MM.1S (cell line): ENCODE results near the gene KIAA1958.

Source experiments
- DNase-seq: peaks from one replicate; pipeline ENCODE4 v3.0.0-alpha.2; 2015
- H2AFZ ChIP-seq: fragments of 300-600 bp; sonication (generic); 2 replicates; pipeline ENCODE4 v1.6.0; 2016; ENCODE audit warnings: antibody characterized with exemption, low read length
- H3F3A ChIP-seq: fragments of 300-600 bp; sonication (generic); 2 replicates; pipeline ENCODE4 v1.6.1; 2016; ENCODE audit warnings: mild to moderate bottlenecking, antibody characterized with exemption, low read length, moderate library complexity, mixed read lengths; ENCODE audit not compliant: insufficient read depth
- H3K27ac ChIP-seq: fragments of 300-600 bp; sonication (generic); 2 replicates; pipeline ENCODE4 v1.5.1; 2016; ENCODE audit warnings: mild to moderate bottlenecking, low read length
- H3K27me3 ChIP-seq: fragments of 300-600 bp; sonication (generic); replicated peaks from 2 replicates; pipeline ENCODE4 v1.6.0; 2016; ENCODE audit warnings: low read length; ENCODE audit not compliant: insufficient read depth
- H3K36me3 ChIP-seq: fragments of 300-600 bp; sonication (generic); replicated peaks from 2 replicates; pipeline ENCODE4 v1.6.1; 2016; ENCODE audit warnings: mild to moderate bottlenecking, low read length, mixed read lengths; ENCODE audit not compliant: insufficient read depth
- H3K4me1 ChIP-seq: fragments of 300-600 bp; sonication (generic); 2 replicates; pipeline ENCODE4 v1.6.1; 2016; ENCODE audit warnings: low read length, mixed read lengths
- H3K4me2 ChIP-seq: fragments of 300-600 bp; sonication (generic); 2 replicates; pipeline ENCODE4 v1.6.0; 2016; ENCODE audit warnings: low read depth, low read length
- H3K4me3 ChIP-seq: fragments of 300-600 bp; sonication (generic); 2 replicates; pipeline ENCODE4 v1.5.1; 2016; ENCODE audit warnings: low read length, mixed read lengths
- H3K79me2 ChIP-seq: fragments of 300-600 bp; sonication (generic); 2 replicates; pipeline ENCODE4 v1.6.1; 2016; ENCODE audit warnings: mixed run types, low read length, mixed read lengths
- H3K9ac ChIP-seq: fragments of 300-600 bp; sonication (generic); 2 replicates; pipeline ENCODE4 v1.6.1; 2016; ENCODE audit warnings: low read length, mixed read lengths
- H3K9me2 ChIP-seq: fragments of 300-600 bp; sonication (generic); replicated peaks from 2 replicates; pipeline ENCODE4 v1.6.1; 2016; ENCODE audit warnings: mild to moderate bottlenecking, low read length, mixed read lengths; ENCODE audit not compliant: insufficient read depth
- H3K9me3 ChIP-seq: fragments of 300-600 bp; sonication (generic); replicated peaks from 2 replicates; pipeline ENCODE4 v1.6.1; 2016; ENCODE audit warnings: mild to moderate bottlenecking, low read length, mixed read lengths; ENCODE audit not compliant: insufficient read depth
- H4K20me1 ChIP-seq: fragments of 300-600 bp; sonication (generic); 2 replicates; pipeline ENCODE4 v1.6.1; 2016; ENCODE audit warnings: mild to moderate bottlenecking, low read length, moderate library complexity, mixed read lengths; ENCODE audit not compliant: insufficient read depth
- CTCF ChIP-seq: fragments of 300-600 bp; sonication (generic); IDR thresholded peaks from 2 replicates; pipeline ENCODE4 v1.5.1; 2016; ENCODE audit warnings: antibody characterized with exemption, low read length, mixed read lengths
- EZH2 ChIP-seq: fragments of 300-600 bp; sonication (generic); optimal IDR thresholded peaks from 2 replicates; pipeline ENCODE3; 2017; ENCODE audit warnings: low read depth, mild to moderate bottlenecking, antibody characterized with exemption, low read length, mixed read lengths
- EZH2phosphoT487 ChIP-seq: fragments of 300-600 bp; sonication (generic); IDR thresholded peaks from 2 replicates; pipeline ENCODE4 v1.6.1; 2018; ENCODE audit warnings: antibody characterized with exemption, low read length

The KIAA1958 gene

GRCh38 chr9:112496074-112496722 is 9.6 kb downstream of the KIAA1958 start:
- Histone ChIP-seq H3K4me3 (no peak overlapping the region), H3K4me2 (no peak overlapping the region), H3F3A (no peaks in the 10 kb centered on the region), H3K9me2 (no peaks in the 10 kb centered on the region), H4K20me1 (no peaks in the 10 kb centered on the region), H3K36me3 (0 out of 2 replicates have a peak, but pooled peaks cover 5% of the 10 kb centered on the region), H3K79me2 (0 out of 2 replicates have a peak, but pooled peaks cover 7% of the 10 kb centered on the region), H3K9me3 (no peaks in the 10 kb centered on the region), H3K4me1 (no peaks in the 10 kb centered on the region), H3K27me3 (no peaks in the 10 kb centered on the region), H3K9ac (no peak overlapping the region), H3K27ac (no peak overlapping the region), H2AFZ (no peak overlapping the region)
- TF ChIP-seq EZH2, result no peak
- TF ChIP-seq EZH2phosphoT487, result no peak
- TF ChIP-seq CTCF, result no peak
- DNase-seq, result no peak

- Histone ChIP-seq H3K4me3 (no peak overlapping the region), H4K20me1 (no peaks in the 10 kb centered on the region), H3K9me2 (no peaks in the 10 kb centered on the region), H3K9me3 (no peaks in the 10 kb centered on the region), H3F3A (no peaks in the 10 kb centered on the region), H3K36me3 (no peaks in the 10 kb centered on the region), H3K4me1 (no peaks in the 10 kb centered on the region), H2AFZ (no peak overlapping the region), H3K27me3 (no peaks in the 10 kb centered on the region), H3K4me2 (no peak overlapping the region), H3K27ac (no peak overlapping the region), H3K79me2 (0 out of 2 replicates have a peak, but pooled peaks cover 12% of the 10 kb centered on the region), H3K9ac (no peak overlapping the region)
- DNase-seq, result no peak
- TF ChIP-seq EZH2 (no peak), CTCF (no peak)
Observed at GRCh38 chr9:112500842-112501241, 14.2 kb downstream of the KIAA1958 start.

- no peak for DNase-seq
- Histone ChIP-seq H3K4me3 (no peak overlapping the region), H3K9me3 (no peaks in the 10 kb centered on the region), H3F3A (no peaks in the 10 kb centered on the region), H3K9me2 (no peaks in the 10 kb centered on the region), H3K36me3 (no peaks in the 10 kb centered on the region), H4K20me1 (no peaks in the 10 kb centered on the region), H3K79me2 (0 out of 2 replicates have a peak, but pooled peaks cover 12% of the 10 kb centered on the region), H3K4me2 (no peak overlapping the region), H3K4me1 (no peaks in the 10 kb centered on the region), H3K27ac (no peak overlapping the region), H3K27me3 (no peaks in the 10 kb centered on the region), H3K9ac (no peak overlapping the region), H2AFZ (no peak overlapping the region)
- TF ChIP-seq EZH2 (no peak), EZH2phosphoT487 (no peak), CTCF (no peak)
Observed at GRCh38 chr9:112501287-112501686, 14.7 kb downstream of the KIAA1958 start.
